SK-N-MC (cell line): ENCODE results near the gene C1R.

Source experiments
- DNase-seq: peaks from one replicate; pipeline ENCODE4 v3.0.0-alpha.2; 2011; ENCODE audit warnings: low read depth, low spot score
- H3K27ac ChIP-seq: fragments of 200-600 bp; sonication (generic); 2 replicates; pipeline ENCODE4 v1.5.1; 2016; ENCODE audit warnings: mixed run types
- H3K36me3 ChIP-seq: fragments of 200-600 bp; sonication (generic); 2 replicates; pipeline ENCODE4 v1.6.1; 2017; ENCODE audit warnings: antibody characterized with exemption, low read length, mixed read lengths; ENCODE audit not compliant: insufficient read depth
- H3K4me3 ChIP-seq: fragments of 200-600 bp; sonication (generic); 2 replicates; pipeline ENCODE4 v1.5.1; 2016
- H3K9ac ChIP-seq: fragments of 200-600 bp; sonication (generic); 2 replicates; pipeline ENCODE4 v1.8.0; 2017; ENCODE audit warnings: mixed run types, mixed read lengths; ENCODE audit not compliant: insufficient read length
- H3K9me3 ChIP-seq: fragments of 200-600 bp; sonication (generic); 2 replicates; pipeline ENCODE4 v1.6.1; 2017; ENCODE audit warnings: low read depth, mild to moderate bottlenecking, antibody characterized with exemption, low read length, moderate library complexity, mixed read lengths
- EZH2 ChIP-seq: fragments of 200-600 bp; sonication (generic); IDR thresholded peaks from one replicate; pipeline ENCODE4 v1.6.1; 2017; ENCODE audit warnings: antibody characterized with exemption
- FOXP2 ChIP-seq: optimal IDR thresholded peaks from 2 replicates; pipeline ENCODE3; 2011; ENCODE audit warnings: mild to moderate bottlenecking, moderate library complexity; ENCODE audit not compliant: insufficient read depth; ENCODE audit errors: extremely low read length, control extremely low read depth
- POLR2AphosphoS5 ChIP-seq: IDR thresholded peaks from 2 replicates; pipeline ENCODE4 v1.6.1; 2012; ENCODE audit warnings: mild to moderate bottlenecking, low read depth, low read length, borderline replicate concordance

The C1R gene

DNA sequence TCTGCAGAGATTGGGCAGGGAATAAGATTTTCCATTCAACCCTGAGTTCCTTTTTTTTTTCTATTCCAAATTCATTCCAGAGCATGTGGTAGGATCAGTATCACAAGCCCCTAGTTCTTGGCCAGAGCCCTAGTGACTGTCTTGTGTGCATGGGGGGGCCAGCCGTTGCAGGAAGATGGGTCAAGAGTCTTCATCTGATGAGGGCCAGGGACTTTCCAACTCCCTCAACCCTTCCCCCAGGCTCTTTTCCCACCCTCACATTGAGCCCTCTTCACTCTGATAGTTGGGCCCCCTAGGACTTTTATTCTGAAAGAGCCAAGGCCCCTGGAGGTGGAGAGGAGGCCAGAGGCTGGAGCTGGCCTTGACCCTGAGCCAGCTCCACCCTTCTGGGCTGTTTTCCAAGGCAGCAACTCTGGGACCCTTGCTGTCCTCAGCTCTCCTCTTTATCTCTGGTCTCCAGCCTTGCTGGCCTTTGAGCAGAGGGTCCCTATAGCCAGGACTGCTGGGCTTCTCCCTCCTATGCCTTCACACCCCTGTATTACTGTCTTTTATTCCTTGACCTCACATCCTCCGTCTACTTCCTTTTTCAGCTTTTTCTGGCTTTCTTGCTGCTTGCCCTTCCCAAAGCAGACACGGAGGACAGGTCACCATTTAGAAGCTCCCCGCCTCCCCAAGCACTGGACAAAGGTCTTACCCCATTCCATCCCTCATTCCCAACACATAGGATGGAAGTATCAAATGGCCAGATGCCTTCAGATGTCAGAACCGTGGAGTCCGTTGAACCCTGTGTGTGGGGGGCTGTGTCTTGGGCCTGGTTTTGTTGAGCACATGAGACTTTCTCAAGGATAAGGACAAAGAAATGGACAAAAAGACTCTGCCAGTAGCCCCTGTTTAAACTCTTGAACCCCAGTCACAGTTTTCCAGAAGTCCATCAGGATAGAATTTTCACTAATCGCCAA, 30.8 kb upstream of the C1R start:
- Histone ChIP-seq H3K9ac (no peak overlapping the region), H3K36me3 (no peaks in the 10 kb centered on the region), H3K4me3 (no peak overlapping the region), H3K27ac (no peak overlapping the region), H3K9me3 (no peaks in the 10 kb centered on the region)
- no peak for DNase-seq
- TF ChIP-seq FOXP2 (no peak), EZH2 (no peak)

DNA sequence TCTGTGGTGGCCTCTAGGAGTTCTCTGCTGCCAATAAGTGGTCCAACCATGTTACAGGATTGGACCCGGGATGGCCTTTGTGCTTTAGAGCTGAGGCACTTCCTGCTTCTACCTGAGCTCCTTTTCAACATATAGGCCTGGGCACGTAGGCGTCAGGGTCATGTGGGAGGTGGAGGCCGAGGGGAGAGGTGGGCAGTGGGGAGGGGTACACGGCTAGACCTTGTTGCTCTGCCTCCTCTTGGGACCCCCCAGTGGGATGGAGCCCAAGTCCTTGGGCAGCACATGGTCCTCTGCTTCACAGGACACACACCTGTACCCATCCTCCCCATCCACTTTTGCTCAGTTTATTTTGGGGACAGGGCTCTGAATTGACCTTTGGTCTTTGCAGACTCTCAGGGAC, 29.1 kb upstream of the C1R start:
- no peak for DNase-seq
- Histone ChIP-seq H3K4me3 (no peak overlapping the region), H3K9ac (no peak overlapping the region), H3K27ac (no peak overlapping the region), H3K9me3 (no peaks in the 10 kb centered on the region), H3K36me3 (no peaks in the 10 kb centered on the region)
- TF ChIP-seq POLR2AphosphoS5: no peak
- TF ChIP-seq EZH2: no peak
- no peak for TF ChIP-seq FOXP2

DNA sequence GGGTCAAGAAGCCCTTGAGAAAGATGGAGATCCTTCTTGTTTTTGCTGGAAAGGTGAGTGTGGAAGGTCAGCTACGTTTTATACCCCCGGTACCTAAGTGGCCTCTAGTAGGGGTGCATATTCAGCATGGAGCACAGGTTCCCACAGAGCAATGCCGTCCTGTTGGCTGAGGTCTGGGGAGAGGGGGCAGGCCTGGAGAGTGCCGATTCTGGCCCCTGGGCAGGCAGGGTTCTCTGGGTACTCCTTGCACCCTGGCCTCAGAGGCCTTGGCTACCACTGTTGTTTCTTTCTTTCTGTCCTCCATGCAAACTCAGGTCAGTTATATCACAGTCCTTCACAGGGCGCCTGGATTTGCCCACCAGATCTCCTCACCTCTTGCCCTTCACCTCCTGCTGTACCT, 27.9 kb upstream of the C1R start:
- TF ChIP-seq EZH2: no peak
- no peak for TF ChIP-seq FOXP2
- DNase-seq: no peak
- Histone ChIP-seq H3K4me3 (no peak overlapping the region), H3K27ac (no peak overlapping the region), H3K9me3 (no peaks in the 10 kb centered on the region), H3K36me3 (no peaks in the 10 kb centered on the region), H3K9ac (no peak overlapping the region)

DNA sequence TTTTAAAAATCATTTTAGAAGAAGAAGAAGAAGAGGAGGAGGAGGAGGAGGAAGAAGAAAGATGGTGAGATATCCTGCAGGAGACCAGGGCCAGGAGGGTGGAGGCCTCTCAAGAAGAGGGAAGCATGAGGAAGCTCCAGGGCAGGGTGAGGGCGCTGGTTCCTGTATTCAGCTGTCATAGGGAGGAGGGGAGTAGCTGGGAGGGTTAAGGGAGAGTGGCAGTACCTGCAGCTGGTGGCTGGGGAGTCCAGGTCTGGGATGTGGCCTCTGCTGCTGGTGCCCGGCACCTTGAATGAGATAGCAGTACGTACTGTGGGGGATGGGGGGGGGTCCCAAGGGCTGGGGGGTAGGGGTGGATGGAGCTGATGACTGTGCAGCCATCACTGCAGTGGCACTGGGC, 26.6 kb upstream of the C1R start:
- no peak overlapping the region for H3K27ac ChIP-seq
- TF ChIP-seq FOXP2: no peak
- no peak for TF ChIP-seq EZH2
- TF ChIP-seq POLR2AphosphoS5: no peak
- DNase-seq: no peak
- no peaks in the 10 kb centered on the region for H3K36me3 ChIP-seq
- H3K9ac ChIP-seq: no peak overlapping the region
- H3K9me3 ChIP-seq: no peaks in the 10 kb centered on the region
- H3K4me3 ChIP-seq: no peak overlapping the region

DNA sequence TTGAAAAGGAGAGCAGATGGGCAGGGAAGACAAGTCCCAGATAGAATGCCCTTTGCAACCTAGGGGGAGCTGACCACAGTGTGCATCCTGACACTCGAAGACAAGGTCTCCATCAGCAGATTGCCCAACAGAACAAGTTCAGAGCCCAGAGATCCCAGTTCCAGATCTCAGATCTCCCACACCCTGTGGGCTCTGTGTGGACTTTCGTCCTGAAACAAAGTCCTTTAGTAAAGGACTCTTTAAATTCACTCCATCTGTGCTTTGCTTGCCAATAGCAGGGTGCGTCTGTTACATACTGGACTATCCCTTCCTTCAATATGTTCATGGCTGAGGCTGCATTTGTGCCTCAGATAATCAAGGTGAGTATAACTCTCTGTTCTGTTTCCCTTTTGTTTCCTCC, 25.4 kb upstream of the C1R start:
- Histone ChIP-seq H3K4me3 (no peak overlapping the region), H3K36me3 (no peaks in the 10 kb centered on the region), H3K27ac (no peak overlapping the region), H3K9ac (no peak overlapping the region), H3K9me3 (no peaks in the 10 kb centered on the region)
- DNase-seq: no peak
- TF ChIP-seq FOXP2: no peak
- no peak for TF ChIP-seq EZH2
- no peak for TF ChIP-seq POLR2AphosphoS5

DNA sequence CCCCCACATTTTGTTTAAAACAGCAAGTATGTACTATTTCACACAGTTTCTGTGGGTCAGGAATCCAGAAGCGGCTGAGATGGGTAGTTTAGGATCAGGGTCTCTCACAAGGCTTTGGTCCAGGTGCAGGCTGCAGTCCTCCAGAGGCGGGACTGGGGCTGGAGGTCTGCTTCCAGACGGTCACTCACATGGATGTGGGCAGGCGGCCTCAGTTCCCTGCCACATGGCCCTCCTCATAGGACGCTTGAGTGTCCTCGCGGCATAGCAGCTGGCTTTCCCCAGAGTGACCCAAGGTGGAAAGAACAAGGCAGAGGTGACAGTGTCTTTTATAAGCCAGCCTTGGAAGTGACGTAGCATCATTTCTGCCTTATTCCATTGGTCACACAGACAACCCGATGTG, 24.7 kb upstream of the C1R start:
- Histone ChIP-seq H3K4me3 (no peak overlapping the region), H3K9ac (no peak overlapping the region), H3K9me3 (no peaks in the 10 kb centered on the region), H3K27ac (no peak overlapping the region), H3K36me3 (no peaks in the 10 kb centered on the region)
- no peak for TF ChIP-seq POLR2AphosphoS5
- no peak for TF ChIP-seq FOXP2
- TF ChIP-seq EZH2: no peak
- no peak for DNase-seq

DNA sequence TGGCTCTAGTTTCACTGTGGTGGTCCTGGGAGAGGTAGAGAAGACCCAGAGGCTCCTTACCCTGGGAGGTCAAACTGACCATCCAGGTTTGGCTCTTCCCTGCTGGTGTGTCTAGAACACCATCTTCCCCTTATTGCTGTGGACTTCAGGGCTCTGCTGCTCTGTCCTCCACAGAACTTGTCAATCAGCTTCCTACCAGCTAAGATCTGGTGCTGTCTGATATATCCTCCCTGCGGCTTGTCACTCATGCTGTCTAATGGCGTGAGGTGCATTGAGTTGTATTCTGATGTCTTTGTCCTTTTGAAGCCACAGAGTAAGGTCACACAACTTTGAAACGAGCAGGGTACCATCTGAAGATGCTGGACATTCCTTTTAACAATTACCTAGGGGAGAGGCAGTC, 24.0 kb upstream of the C1R start:
- TF ChIP-seq EZH2: no peak
- TF ChIP-seq POLR2AphosphoS5: no peak
- TF ChIP-seq FOXP2: no peak
- Histone ChIP-seq H3K9me3 (no peaks in the 10 kb centered on the region), H3K9ac (no peak overlapping the region), H3K36me3 (no peaks in the 10 kb centered on the region), H3K27ac (no peak overlapping the region), H3K4me3 (no peak overlapping the region)
- no peak for DNase-seq

DNA sequence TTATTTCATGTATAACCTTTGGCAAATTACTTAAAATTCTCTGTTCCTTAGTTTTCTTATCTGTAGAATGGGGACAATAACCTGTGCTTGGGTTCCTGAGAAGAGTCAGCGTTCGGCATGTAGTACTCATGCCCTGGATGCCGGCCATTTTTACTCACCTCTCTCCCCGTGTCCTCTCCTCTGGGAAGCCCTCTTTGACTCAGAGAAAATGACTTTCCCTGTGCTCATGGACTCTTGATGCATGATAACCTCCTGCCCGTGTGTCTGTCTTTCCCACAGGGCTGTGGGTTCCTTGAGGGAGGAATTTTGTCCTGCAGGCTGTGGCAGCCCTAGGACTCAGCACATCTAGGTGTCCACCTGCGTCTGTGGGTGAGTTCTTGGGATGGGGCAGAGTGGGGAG, 22.6 kb upstream of the C1R start:
- H3K36me3 ChIP-seq: no peaks in the 10 kb centered on the region
- H3K27ac ChIP-seq: no peak overlapping the region
- no peaks in the 10 kb centered on the region for H3K9me3 ChIP-seq
- H3K9ac ChIP-seq: no peak overlapping the region
- H3K4me3 ChIP-seq: no peak overlapping the region
- no peak for TF ChIP-seq FOXP2
- TF ChIP-seq POLR2AphosphoS5: no peak
- TF ChIP-seq EZH2: no peak
- no peak for DNase-seq

DNA sequence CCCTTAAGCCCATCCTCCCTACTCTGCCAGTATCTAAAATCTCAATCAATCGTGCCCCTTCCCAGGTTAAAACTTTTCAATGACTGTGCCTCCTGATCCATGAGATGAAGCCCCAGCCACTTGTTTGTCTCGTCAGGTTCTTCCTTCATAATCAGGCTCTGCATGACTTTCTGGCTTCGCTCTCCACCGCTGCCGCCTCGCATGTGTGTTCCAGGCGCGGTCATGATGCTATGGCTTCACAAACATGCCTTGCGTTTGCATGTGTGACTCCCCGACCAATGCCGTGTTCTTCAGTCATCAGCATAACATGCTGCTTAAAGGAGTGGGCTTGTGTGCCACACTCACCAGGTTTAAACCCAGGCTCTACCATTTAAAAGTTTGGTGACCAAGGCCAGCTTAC, 21.8 kb upstream of the C1R start:
- DNase-seq: no peak
- H3K9ac ChIP-seq: no peak overlapping the region
- H3K9me3 ChIP-seq: no peaks in the 10 kb centered on the region
- TF ChIP-seq EZH2 (no peak), POLR2AphosphoS5 (no peak), FOXP2 (no peak)
- no peak overlapping the region for H3K4me3 ChIP-seq
- no peaks in the 10 kb centered on the region for H3K36me3 ChIP-seq
- no peak overlapping the region for H3K27ac ChIP-seq
